Neural progenitor cell (in vitro differentiated cells): ENCODE measurements around the gene PARD3B. TPM values are rescaled to one million over a fixed set of nuclear protein-coding genes. Genes with fewer than 3 reads are reported as not detected.

ENCODE experiments used
- DNase-seq: peaks from one replicate; pipeline ENCODE4 v3.0.0-alpha.2; 2016; ENCODE audit warnings: low spot score
- H2AFZ ChIP-seq: fragments of 200-600 bp; sonication (generic); replicated peaks from 2 replicates; pipeline ENCODE4 v1.6.1; 2016; ENCODE audit warnings: antibody characterized with exemption
- H3F3A ChIP-seq: fragments of 200-600 bp; sonication (generic); 2 replicates; pipeline ENCODE4 v1.6.1; 2016; ENCODE audit warnings: antibody characterized with exemption, low read depth
- H3K27ac ChIP-seq: fragments of 200-600 bp; sonication (generic); 2 replicates; pipeline ENCODE4 v1.5.1; 2016; ENCODE audit warnings: mild to moderate bottlenecking
- H3K27me3 ChIP-seq: fragments of 200-600 bp; sonication (generic); 2 replicates; pipeline ENCODE4 v1.6.1; 2016; ENCODE audit warnings: mild to moderate bottlenecking, moderate library complexity
- H3K36me3 ChIP-seq: fragments of 200-600 bp; sonication (generic); 2 replicates; pipeline ENCODE4 v1.5.1; 2016
- H3K4me1 ChIP-seq: fragments of 200-600 bp; sonication (generic); 2 replicates; pipeline ENCODE4 v1.6.1; 2016; ENCODE audit warnings: mixed run types
- H3K4me2 ChIP-seq: fragments of 200-600 bp; sonication (generic); 2 replicates; pipeline ENCODE4 v1.6.1; 2016
- H3K4me3 ChIP-seq: fragments of 200-600 bp; sonication (generic); 2 replicates; pipeline ENCODE4 v1.5.1; 2016
- H3K79me2 ChIP-seq: fragments of 200-600 bp; sonication (generic); 2 replicates; pipeline ENCODE4 v1.6.1; 2016; ENCODE audit warnings: low read depth
- H3K9ac ChIP-seq: fragments of 200-600 bp; sonication (generic); 2 replicates; pipeline ENCODE4 v1.6.1; 2016
- H3K9me3 ChIP-seq: fragments of 200-600 bp; sonication (generic); 2 replicates; pipeline ENCODE4 v1.5.1; 2016; ENCODE audit warnings: low read depth
- H4K20me1 ChIP-seq: fragments of 200-600 bp; sonication (generic); 2 replicates; pipeline ENCODE4 v1.6.1; 2016; ENCODE audit warnings: low read depth
- H3K27ac Mint-ChIP-seq: 3 replicates; pipeline ENCODE4 v1.8.0; 2021; ENCODE audit warnings: mixed read lengths
- H3K27me3 Mint-ChIP-seq: 2 replicates; pipeline ENCODE4 v1.8.0; 2022; ENCODE audit warnings: low read depth, mild to moderate bottlenecking, inconsistent platforms, moderate library complexity, mixed read lengths; ENCODE audit not compliant: insufficient read depth
- H3K36me3 Mint-ChIP-seq: 3 replicates; pipeline ENCODE4 v1.8.0; 2021; ENCODE audit warnings: mixed read lengths
- H3K4me1 Mint-ChIP-seq: 3 replicates; pipeline ENCODE4 v1.8.0; 2021; ENCODE audit warnings: mixed read lengths
- H3K4me3 Mint-ChIP-seq: 3 replicates; pipeline ENCODE4 v1.8.0; 2021; ENCODE audit warnings: mild to moderate bottlenecking, moderate library complexity, mixed read lengths
- H3K9me3 Mint-ChIP-seq: 3 replicates; pipeline ENCODE4 v1.8.0; 2020; ENCODE audit warnings: mixed read lengths
- EZH2 ChIP-seq: fragments of 200-600 bp; sonication (generic); IDR thresholded peaks from 2 replicates; pipeline ENCODE4 v1.6.1; 2017; ENCODE audit warnings: antibody characterized with exemption, mild to moderate bottlenecking, moderate library complexity
- EZH2phosphoT487 ChIP-seq: fragments of 200-600 bp; sonication (generic); IDR thresholded peaks from 2 replicates; pipeline ENCODE4 v1.6.1; 2017; ENCODE audit warnings: antibody characterized with exemption
- total RNA-seq: library from RNA; depleted of rRNA; stranded (reverse); fragments of >200 nt; gene quantifications from 2 replicates; pipeline ENCODE4 v1.2.3, GENCODE V29; 2015; ENCODE audit warnings: low replicate concordance
- TF ChIP-seq, protein P1 (sequence below): fragments of 200-600 bp; sonication (generic); IDR thresholded peaks from 2 replicates; pipeline ENCODE4 v1.5.1; 2017; ENCODE audit warnings: antibody characterized with exemption, mild to moderate bottlenecking

The PARD3B gene
- total RNA-seq, 1 donor from 2014 or later, result 8.4 TPM

DNA sequence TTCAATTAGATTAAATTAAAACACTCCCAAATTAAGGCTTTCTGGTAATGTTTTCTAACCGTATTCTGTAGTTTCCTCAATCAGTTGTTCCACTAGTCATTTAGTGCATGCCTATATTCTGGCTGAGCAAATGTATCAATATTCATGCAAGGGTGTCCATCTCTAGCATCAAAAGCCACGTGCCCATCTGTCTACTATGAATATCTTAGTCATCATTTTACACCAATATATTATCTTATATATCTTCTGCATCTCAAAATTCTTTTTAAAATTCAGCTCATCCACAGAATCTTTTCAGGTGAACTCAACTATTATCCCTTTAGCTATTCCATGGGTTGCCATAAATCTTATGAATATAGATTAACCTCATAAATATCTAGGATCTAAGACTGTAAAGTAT, 488.2 kb downstream of the PARD3B start:
- H3K9me3 Mint-ChIP-seq, result no peaks in the 10 kb centered on the region
- H3K4me1 Mint-ChIP-seq, result peaks cover 5% of the 10 kb centered on the region

DNA sequence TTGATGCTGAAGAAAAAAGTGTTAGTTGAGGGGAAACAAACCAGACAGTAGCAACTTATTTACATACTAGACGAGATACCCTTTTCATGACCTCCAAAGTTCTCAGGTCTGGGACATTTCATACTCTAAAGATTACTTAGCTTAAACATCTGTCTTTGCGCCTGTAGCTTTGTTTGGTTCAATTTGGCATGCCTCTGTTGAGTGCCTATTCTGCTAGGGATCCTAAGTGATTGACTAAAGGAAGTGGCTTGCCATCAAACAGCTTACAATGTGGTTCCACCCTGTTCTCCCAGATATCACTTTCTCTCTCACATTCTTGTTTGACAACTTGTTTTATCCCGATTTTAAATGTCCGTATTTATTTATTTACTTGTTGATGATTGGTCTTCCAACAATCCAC, 488.8 kb downstream of the PARD3B start:
- Histone ChIP-seq H3K9me3 (no peaks in the 10 kb centered on the region), H2AFZ (no peak overlapping the region), H3K9ac (no peak overlapping the region), H3K36me3 (no peaks in the 10 kb centered on the region), H3K27ac (no peak overlapping the region), H3K4me2 (no peak overlapping the region), H3K4me3 (no peak overlapping the region), H3K4me1 (no peaks in the 10 kb centered on the region), H3K27me3 (no peaks in the 10 kb centered on the region), H3K79me2 (no peaks in the 10 kb centered on the region), H3F3A (peaks cover 11% of the 10 kb centered on the region), H4K20me1 (no peaks in the 10 kb centered on the region)
- Mint-ChIP-seq H3K4me1 (peaks cover 5% of the 10 kb centered on the region), H3K4me3 (no peak overlapping the region), H3K27me3 (peaks cover 2% of the 10 kb centered on the region), H3K9me3 (no peaks in the 10 kb centered on the region), H3K27ac (no peak overlapping the region), H3K36me3 (no peaks in the 10 kb centered on the region)
- TF ChIP-seq EZH2phosphoT487 (no peak), EZH2 (no peak)
- TF ChIP-seq, protein P1, sequence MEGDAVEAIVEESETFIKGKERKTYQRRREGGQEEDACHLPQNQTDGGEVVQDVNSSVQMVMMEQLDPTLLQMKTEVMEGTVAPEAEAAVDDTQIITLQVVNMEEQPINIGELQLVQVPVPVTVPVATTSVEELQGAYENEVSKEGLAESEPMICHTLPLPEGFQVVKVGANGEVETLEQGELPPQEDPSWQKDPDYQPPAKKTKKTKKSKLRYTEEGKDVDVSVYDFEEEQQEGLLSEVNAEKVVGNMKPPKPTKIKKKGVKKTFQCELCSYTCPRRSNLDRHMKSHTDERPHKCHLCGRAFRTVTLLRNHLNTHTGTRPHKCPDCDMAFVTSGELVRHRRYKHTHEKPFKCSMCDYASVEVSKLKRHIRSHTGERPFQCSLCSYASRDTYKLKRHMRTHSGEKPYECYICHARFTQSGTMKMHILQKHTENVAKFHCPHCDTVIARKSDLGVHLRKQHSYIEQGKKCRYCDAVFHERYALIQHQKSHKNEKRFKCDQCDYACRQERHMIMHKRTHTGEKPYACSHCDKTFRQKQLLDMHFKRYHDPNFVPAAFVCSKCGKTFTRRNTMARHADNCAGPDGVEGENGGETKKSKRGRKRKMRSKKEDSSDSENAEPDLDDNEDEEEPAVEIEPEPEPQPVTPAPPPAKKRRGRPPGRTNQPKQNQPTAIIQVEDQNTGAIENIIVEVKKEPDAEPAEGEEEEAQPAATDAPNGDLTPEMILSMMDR, result no peak
- DNase-seq, result no peak

More for the DNA sequence above, 488.2 kb downstream of the PARD3B start:
- Histone ChIP-seq H3K27ac (no peak overlapping the region), H2AFZ (no peak overlapping the region), H3K4me3 (no peak overlapping the region), H3K36me3 (no peaks in the 10 kb centered on the region), H3F3A (peaks cover 11% of the 10 kb centered on the region), H3K9ac (no peak overlapping the region), H3K4me1 (no peaks in the 10 kb centered on the region), H3K4me2 (no peak overlapping the region), H3K9me3 (no peaks in the 10 kb centered on the region), H3K79me2 (no peaks in the 10 kb centered on the region), H3K27me3 (no peaks in the 10 kb centered on the region), H4K20me1 (no peaks in the 10 kb centered on the region)
- H3K4me3 Mint-ChIP-seq, result no peak overlapping the region
- H3K27ac Mint-ChIP-seq, result no peak overlapping the region
- H3K27me3 Mint-ChIP-seq, result peaks cover 2% of the 10 kb centered on the region
- no peaks in the 10 kb centered on the region for H3K36me3 Mint-ChIP-seq
- DNase-seq, result no peak
- TF ChIP-seq EZH2 (no peak), EZH2phosphoT487 (no peak)
- TF ChIP-seq, protein P1, result no peak

DNA sequence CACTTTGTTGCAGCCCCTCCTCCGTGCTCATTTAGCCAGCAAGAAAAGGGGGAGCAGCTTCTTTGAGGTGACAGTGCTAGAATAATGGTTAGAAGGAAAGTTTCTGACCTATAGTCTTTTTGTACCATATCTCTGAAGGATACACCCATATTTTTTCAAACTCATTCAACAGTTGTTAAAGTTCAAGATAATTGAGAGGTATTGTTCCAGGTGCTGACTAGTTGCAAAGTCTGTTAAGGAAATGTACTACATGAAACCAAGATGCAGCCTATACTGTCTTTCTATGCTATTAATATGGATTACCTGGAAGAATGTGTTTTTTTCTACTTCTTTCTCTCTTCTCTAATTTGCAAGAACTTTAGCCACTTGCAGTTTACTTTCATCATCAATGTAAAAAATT, 495.0 kb downstream of the PARD3B start:
- no peaks in the 10 kb centered on the region for H3K79me2 ChIP-seq
- no peak overlapping the region for H3K27ac ChIP-seq
- Mint-ChIP-seq H3K27me3 (no peaks in the 10 kb centered on the region), H3K27ac (no peak overlapping the region), H3K4me3 (no peak overlapping the region), H3K4me1 (peaks cover 9% of the 10 kb centered on the region), H3K36me3 (peaks cover 2% of the 10 kb centered on the region), H3K9me3 (no peaks in the 10 kb centered on the region)
- DNase-seq, result no peak
- H4K20me1 ChIP-seq, result no peaks in the 10 kb centered on the region
- H3K4me2 ChIP-seq, result no peak overlapping the region
- peaks cover 11% of the 10 kb centered on the region for H3F3A ChIP-seq
- H3K9ac ChIP-seq, result no peak overlapping the region
- no peak overlapping the region for H3K4me3 ChIP-seq
- no peak for TF ChIP-seq EZH2phosphoT487
- TF ChIP-seq, protein P1, result no peak
- no peak for TF ChIP-seq EZH2
- no peak overlapping the region for H2AFZ ChIP-seq
- H3K9me3 ChIP-seq, result no peaks in the 10 kb centered on the region
- H3K36me3 ChIP-seq, result no peaks in the 10 kb centered on the region
- no peaks in the 10 kb centered on the region for H3K4me1 ChIP-seq
- H3K27me3 ChIP-seq, result no peaks in the 10 kb centered on the region
